Kasumi-1 (cell line): ENCODE results near the gene ZNF304.
A peak's percentile ranks its signal among the peaks of the same experiment; 100 is the strongest.

Source experiments
- DNase-seq, 2 experiments: peaks; one replicate each; lab custom pipeline; 2025; lab: John Stamatoyannopoulos, UW

Gene ZNF304

DNA sequence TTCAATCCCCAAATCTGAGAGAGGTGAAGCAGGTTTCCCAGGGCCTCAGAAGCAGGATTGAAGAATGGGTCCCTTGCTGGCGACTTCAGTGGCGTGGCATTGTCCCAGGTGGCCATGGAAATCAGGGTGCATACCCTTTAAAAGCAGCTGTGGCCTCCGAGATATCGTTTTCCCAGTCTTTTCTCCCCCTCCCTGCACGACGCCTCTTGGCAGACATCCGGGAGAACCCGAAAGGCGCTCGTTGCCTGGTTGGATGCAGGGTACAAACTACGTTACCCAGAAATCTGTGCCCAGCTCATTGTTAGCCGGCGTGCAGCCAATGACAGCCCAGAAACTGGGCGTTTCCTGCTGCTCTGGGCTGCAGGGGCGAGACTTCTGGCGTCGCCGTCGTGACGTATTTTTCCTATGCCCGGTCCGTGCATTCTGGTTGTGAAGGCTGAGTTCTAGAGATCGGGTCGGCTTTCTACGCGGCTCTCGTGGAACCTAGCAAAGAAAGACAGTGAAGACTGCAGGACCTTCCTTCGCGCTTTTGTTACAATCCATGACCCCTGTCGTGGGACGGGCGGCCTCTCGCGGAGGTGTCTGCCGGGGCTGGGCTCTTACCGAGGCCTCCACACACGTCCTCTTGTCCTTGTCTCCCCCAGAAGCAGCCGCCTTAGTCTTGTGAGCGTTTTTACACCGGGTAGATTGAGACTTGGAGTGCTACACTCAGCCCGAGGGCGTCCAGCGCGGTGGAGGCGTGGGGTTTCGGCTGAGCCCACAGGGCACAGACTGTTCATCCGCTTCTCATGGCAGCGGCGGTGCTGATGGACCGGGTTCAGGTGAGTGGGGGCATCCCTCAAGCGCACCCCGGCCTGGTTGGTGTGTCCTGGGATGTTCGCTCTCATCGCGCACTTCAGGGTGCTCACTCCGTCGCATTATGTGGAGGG lies at the start of gene ZNF304:
Gene ZNF304, plus strand, starts transcription at position 395 of the 929 bp plus-strand sequence. Its CDS starts 394 bp downstream, at position 789.
- DNase-seq = peak; percentile 94 to 97

DNA sequence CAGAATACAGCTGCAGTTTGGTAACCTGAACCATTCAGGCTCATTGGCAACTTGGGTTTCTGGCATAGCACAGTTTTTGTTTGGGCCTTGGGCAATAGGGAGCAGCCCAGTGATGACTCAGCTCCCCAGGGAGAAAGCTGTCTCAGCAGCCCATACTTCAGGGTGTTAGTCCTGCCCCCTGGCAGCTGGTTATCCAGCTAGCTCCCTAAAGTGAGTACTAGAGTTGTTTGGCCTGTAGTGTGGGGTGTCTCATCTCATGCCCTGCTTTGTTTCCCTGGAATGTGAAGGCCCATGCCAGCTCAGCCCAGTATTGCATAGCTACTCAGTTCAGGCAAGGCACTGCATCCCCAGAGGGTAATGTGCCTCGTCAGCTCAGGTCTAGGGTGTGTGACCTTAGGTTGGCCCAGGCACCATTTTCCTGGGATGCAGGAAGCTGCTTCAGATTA lies 49.0 kb upstream of the ZNF304 start:
- DNase-seq = no peak

GRCh38 chr19:57302727-57303401 lies 48.2 kb upstream of the ZNF304 start:
- no peak for DNase-seq

DNA sequence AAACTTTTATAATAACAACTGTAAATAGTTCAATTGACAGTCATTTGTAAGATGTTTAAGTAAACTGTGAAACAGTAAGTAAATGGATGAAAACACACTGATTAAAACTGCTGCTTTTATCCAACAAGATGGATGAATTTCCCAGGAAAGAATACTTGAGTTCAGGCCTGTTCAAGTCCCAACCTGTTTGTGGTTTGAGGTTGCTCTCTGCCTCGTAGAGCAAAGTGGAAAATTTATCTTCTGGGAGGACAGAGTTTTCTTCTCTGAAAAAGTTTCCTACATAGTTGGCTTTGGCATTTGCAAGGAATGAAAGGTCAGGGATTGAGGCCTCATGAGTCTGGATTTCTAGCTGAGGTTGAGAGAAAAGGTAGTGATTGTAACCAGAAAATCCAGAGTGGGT lies 46.0 kb upstream of the ZNF304 start:
- DNase-seq = no peak

DNA sequence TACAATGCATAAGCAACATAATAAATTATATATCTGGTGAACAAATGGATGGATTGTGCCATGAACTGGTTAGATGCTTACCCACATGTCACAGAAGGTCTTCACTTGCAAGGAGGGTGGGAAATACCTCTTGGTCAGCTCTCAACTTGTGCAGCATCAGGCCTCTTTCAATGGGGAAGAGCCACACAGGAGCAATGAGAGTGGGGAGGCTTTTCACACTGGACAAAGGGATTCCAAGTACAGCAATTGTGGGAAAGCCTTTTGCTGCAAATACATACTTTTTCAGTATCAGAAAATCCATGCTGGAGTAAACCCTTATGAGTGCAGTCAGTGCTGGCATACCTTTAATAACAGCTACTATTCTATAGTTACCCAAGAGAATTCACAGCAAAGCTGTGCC lies 42.6 kb upstream of the ZNF304 start:
- DNase-seq = no peak

DNA sequence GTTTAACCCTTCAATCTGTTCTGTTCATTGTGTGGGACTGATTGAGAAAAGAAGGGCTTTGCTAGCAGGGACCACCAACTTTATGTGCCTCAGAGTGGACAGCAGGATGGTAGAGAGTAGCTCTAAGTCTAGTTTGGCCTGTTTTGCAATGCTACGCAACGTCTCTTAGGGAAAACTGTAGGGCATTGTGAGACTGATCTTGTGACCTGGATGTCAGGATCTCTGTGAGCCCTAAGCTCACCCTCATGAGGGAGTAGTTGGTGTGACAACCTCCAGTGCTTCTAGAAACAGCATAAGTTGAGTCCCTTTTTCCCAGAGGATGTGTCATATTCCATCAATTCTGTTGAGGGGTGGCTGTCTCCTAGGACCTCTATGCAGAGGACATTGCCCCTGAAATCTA lies 40.3 kb upstream of the ZNF304 start:
- no peak for DNase-seq

DNA sequence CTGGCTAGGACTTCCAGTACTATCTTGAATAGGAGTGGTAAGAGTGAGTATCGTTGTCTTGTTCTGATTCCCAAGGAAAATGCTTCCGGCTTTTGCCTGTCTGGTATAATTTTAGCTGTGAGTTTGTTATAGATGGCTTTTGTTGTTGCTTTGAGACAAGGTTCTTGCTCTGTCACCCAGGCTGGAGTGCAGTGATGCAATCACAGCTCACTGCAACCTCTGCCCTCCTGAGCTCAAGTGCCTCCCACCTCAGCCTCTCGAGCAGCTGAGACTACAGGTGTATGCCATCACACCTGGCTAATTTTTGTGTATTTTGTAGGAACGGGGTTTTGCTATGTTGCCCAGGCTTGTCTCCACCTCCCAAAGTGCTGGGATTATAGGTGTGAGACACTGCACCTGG lies 36.9 kb upstream of the ZNF304 start:
- no peak for DNase-seq

GRCh38 chr19:57317503-57317902 lies 33.6 kb upstream of the ZNF304 start:
- no peak for DNase-seq

DNA sequence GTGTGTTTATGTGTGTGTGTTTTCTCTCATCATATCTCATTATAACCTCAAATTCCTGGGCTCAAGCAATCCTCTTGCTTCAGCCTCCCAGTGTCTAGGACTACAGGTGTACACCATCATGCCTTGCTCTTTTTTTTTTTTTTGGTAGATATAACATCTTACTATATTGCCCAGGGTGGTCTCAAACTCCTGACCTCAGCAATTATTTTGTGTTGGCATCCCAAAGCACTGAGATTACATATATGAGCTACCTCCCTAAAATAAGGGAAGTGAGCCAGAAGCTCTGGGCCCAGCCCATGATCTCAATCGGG lies 31.2 kb upstream of the ZNF304 start:
- DNase-seq = no peak

DNA sequence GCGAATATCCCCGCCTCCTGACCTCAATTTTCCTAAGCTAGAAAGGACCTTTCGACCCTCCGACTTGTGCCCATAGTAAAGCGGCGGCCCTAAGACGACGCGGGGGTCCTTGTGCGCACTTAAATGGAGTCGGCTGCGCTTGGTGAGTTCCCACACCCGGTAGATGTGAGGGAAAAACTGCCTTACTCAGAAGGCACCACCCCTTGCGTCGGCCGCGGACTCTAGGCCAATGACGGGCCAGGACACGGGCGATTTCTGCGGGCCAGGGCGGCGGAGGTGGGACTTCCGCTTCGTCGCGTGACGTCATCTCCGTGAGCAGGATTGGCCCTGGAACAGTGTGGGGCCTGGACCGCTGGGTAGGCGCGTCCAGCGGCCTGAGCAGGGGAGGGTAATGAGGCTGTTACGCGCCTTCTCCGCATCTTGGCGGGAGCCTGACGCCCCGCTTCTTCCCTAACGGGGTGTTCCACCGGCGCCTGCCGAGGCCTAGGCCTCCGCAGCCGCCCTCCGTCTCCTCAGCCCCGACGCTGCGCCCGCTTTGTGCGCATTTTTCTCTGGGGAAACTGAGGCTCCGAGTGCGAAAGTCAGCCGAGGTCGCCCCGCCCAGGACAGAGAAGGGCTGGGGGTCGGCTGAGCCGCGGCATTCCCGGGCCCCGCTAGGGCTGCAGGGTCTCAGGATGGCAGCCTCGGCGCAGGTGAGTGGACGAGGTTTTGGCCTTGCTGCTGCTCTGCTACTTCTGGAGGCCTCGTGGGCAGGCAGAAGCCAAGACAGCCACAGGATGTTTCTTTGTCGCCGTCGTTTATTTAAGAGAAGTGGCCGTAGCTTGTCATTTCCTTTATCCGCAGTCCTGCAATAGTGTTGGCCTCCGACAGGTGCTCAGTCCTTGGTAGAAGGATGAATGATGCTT lies 30.6 kb upstream of the ZNF304 start, which contains the start of gene ZNF543:
Gene ZNF543, plus strand, starts transcription at position 293 of the 905 bp plus-strand sequence. Its CDS starts 382 bp downstream, at position 675.
- DNase-seq = peak; percentile 95

- DNase-seq = peak; percentile 36 to 48
These were observed 30.0 kb upstream of the ZNF304 start for GRCh38 chr19:57321116-57321515.

DNA sequence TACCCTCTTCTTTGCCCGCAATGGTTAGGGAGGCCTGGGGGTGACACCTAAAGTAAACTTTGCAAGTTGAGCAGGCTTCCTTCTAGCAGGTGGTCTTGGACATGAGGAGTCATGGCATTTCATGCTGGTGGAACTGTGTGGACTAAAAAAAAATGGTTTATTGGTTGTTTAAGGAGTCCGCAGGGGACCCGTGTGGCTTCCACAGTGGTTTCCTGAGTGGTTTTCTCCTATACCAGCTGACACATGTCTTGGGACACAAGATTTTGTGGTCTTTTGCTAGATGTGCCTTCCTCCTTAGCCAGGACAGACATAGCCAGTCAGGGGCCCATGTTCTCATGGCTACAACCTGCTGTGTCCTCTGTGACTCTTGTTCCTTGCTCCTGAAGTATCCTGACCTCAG lies 29.3 kb upstream of the ZNF304 start:
- DNase-seq = no peak

- DNase-seq = no peak
These were observed 26.1 kb upstream of the ZNF304 start for GRCh38 chr19:57324992-57325391.

- DNase-seq = no peak
These were observed 23.1 kb upstream of the ZNF304 start for GRCh38 chr19:57327993-57328392.

DNA sequence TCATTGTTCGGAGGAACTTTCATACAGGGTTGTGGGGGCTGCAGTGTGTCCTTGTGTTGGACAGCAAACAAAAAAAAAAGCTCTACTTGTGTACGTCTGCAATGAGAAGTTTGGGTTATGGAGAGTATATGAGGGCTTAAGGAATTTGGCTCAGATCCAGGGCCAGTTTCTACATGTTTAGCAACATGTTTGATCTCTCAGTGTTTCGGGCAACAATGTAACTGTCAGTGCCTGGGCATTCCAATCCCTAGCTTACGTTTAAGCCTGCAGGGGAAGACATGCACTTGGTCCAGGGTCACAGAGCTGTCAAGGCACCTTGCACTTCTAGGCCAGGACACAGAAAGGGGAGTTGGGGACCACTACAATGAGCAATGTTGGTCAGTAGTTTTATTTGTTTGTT lies 16.9 kb upstream of the ZNF304 start:
- no peak for DNase-seq

DNA sequence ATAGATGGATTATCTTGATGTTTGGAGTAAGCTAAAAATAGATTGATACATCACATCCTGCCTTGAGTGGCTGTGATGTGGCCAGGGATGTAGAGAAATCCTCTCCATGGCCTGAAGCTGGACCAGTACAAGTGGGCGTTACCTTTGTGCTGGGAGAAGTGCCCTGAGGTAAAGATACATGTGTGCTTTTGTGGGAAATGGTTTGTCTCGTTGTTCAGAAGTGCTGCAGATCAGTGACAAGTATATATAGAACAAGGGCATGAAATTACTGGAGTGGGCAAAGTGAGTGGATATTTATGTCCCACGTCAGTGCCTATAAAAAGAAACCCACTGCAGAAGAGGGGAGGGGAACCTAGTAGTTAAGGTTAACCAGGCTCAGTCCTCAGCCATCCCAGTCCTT lies 12.2 kb upstream of the ZNF304 start:
- no peak for DNase-seq

GRCh38 chr19:57342582-57342981 lies 8.5 kb upstream of the ZNF304 start:
- DNase-seq = no peak

DNA sequence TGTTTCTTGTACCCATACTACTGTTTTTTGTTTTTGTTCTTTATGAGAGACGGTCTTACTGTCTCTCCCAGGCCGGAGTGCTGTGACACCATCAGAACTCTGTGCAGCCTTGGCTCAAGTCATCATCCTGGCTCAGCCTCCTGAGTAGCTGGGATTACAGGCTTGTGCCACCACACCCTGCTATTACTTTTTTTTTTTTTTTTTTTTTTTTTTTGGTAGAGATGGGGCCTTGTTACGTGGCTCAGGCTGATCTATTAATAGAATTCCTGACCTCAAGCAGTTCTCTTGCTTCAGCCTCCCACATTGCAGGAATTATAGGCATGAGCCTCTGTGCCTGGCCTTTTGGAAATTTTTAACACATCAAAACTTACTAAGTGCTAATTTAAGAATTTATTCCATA lies 2.9 kb upstream of the ZNF304 start:
- DNase-seq = no peak

DNA sequence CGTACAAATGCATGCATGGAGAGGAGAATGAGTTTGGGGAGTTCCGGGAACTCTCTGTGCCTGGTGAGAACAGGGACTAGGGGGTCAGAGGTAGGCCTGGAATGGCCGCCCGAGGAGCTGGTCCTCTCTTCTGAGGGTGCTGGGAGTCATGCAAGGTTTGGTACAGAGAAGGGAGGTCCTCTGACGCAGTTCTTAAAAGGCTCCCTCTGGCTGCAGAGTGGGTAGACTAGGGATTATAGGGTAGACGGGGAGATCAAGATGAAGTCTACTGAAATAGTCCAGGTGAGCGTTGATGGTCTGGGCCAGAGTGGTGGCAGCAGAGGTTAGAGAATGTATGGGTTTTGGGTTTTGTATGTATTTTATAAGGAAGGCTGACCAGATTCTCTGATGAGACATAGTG lies 796 bp downstream of the ZNF304 start:
- no peak for DNase-seq

DNA sequence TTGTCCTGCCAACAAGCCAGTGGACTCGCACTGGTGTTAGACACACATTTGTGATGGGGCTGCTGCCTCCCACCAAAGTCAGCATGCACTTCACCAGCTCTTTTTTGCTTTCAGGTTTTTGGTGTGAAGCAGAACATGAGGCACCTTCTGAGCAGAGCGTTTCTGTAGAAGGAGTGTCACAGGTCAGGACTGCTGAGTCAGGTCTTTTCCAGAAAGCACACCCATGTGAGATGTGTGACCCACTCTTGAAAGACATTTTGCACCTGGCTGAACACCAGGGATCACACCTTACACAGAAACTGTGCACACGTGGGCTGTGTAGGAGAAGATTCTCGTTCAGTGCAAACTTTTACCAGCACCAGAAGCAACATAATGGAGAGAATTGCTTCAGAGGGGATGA lies 4.8 kb downstream of the ZNF304 start:
- DNase-seq = no peak

- DNase-seq = no peak
These were observed 6.3 kb downstream of the ZNF304 start for GRCh38 chr19:57357406-57357805.

GRCh38 chr19:57359300-57359699 lies 8.2 kb downstream of the ZNF304 start:
- no peak for DNase-seq
